ENCODE results near the gene LHX4.

The LHX4 gene

DNA sequence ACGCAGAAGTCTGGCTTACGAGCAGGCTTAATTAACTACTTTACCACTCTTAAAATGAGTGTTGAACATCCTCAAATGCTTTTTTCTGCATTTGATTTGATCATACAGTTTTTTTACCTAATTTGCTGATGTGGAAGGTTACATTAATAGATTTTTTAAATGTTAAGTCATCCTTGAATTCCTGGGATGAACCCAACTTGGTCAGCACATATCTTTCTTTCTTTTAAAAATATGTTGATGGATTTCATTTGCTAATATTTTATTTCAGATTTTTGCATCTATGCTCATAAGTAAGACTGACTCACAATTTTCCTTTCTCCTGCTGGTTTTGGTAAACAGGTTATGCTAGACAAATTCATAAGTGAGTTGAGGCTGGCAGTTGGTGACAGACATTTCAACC lies 82.9 kb downstream of the LHX4 start:
- no peak for DNase-seq

DNA sequence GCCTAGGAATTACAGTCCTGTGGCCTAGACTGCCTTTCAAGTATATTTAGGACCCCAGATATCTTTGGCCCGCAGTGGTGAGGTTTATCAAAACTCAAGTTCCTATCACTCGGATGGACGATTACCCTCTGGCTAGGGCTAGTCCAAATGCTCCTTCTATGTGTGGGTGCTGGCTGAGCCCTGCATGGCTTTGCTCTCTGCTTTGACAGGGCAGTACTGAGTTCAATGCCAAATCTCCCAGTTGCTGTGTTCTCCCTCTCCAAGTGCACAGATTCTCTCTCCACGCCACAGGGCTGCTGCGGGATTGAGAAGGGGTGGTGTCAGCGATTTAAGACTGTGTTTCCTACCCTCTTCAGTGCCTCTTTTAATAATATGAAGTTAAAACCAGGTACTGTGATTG lies 97.0 kb downstream of the LHX4 start:
- DNase-seq, result no peak

Data from midbrain (tissue), 1 donor.